NT2/D1 (cell line): ENCODE results near the gene MCOLN1.
"Not testable (repeated sequence)": the region's sequence is repeated elsewhere in the genome, so short reads cannot be mapped to it uniquely, and the experiment has no call there.

ENCODE experiments used
- SUZ12 ChIP-seq: IDR thresholded peaks from 2 replicates; pipeline ENCODE4 v1.6.1; 2011; ENCODE audit not compliant: insufficient read length, insufficient read depth; ENCODE audit errors: extremely low read depth
- YY1 ChIP-seq: IDR thresholded peaks from 2 replicates; pipeline ENCODE4 v1.6.1; 2011; ENCODE audit not compliant: insufficient read length, insufficient read depth
- ZNF274 ChIP-seq: IDR thresholded peaks from 2 replicates; pipeline ENCODE4 v1.6.1; 2011; ENCODE audit warnings: mild to moderate bottlenecking, low read depth, low read length

DNA sequence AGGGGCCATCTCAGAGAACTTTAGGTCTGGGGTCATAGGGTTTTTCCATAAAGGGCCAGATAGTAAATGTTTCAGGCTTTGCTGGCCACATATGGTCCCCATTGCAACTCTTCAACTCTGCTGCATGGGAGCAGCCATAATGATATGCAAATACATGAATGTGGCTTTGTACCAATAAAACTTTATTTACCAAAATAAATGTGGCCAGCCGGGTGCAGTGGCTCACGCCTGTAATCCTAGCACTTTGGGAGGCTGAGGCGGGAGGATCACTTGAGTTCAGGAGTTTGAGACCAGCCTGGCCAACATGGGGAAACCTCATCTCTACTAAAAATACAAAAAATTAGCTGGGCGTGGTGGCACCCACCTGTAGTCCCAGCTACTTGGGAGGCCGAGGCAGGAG is 16.6 kb downstream of the MCOLN1 start:
- not testable (repeated sequence) for TF ChIP-seq SUZ12, ZNF274, YY1
